GM10248 (cell line): ENCODE measurements around the gene CEACAM18.

Experiments used
- CTCF ChIA-PET: fragments of 300-600 bp; sonication (Branson Sonifier 250); formaldehyde crosslinking; extraction: SDS; loops from one replicate; lab custom pipeline; 2021; ENCODE audit warnings: antibody characterized with exemption; lab: Yijun Ruan, JAX
- POLR2A ChIA-PET: fragments of 350-650 bp; sonication (Branson Sonifier 250); formaldehyde crosslinking; extraction: SDS; loops from one replicate; lab custom pipeline; 2020; ENCODE audit warnings: antibody characterized with exemption; lab: Yijun Ruan, JAX
- DNase-seq: peaks from one replicate; pipeline ENCODE4 v3.0.0; 2012; ENCODE audit errors: extremely low spot score
- CTCF ChIP-seq: IDR thresholded peaks from 2 replicates; pipeline ENCODE4 v1.5.1; 2012; ENCODE audit warnings: mild to moderate bottlenecking, low read depth; ENCODE audit errors: extremely low read depth, missing control alignments, control extremely low read depth

CEACAM18 gene

DNA sequence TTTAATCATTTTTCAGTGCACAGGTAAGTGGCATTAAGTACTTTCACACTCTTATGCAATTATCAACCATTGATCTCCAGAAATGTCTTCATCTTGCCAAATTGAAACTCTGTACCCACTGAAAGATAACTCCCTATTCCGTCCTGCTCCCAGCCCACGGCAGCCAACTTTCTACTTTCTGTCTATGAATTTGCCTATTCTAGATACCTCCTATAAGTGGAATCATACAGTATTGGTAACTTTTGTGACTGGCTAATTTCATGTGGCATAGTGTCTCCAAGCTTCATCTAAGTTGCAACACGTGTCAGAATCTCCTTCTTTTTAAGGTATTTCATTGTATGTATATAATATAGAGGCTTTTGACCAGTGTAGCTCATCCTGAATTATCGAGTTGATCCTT lies 5.7 kb upstream of the CEACAM18 start:
- ChIA-PET CTCF (interaction anchor here (0.6 to 11.7 kb wide), 37 partner anchors 11 to 765 kb away, joined by 3 to 250 read pairs (median 5); partner anchors contain the start of genes NKG7, SIGLEC10, SIGLEC14 and SIGLEC6), POLR2A (no interaction called here)
- no peak for DNase-seq
- peak; percentile 16 for TF ChIP-seq CTCF

GRCh38 chr19:51473009-51473707 lies 5.2 kb upstream of the CEACAM18 start:
- ChIA-PET CTCF (interaction anchor here (0.6 to 11.7 kb wide), 49 partner anchors 10 to 764 kb away, joined by 3 to 250 read pairs (median 4); partner anchors contain the start of genes NKG7, SIGLEC10, SIGLEC14 and SIGLEC6), POLR2A (no interaction called here)
- DNase-seq: peak; percentile 73
- peak; percentile 83 for TF ChIP-seq CTCF

GRCh38 chr19:51476164-51476563 lies 2.2 kb upstream of the CEACAM18 start:
- TF ChIP-seq CTCF: no peak
- CTCF ChIA-PET: interaction anchor here (0.6 to 11.7 kb wide), 5 partner anchors 16 to 185 kb away, joined by 3 to 250 read pairs (median 4); no protein-coding TSS in a partner anchor
- POLR2A ChIA-PET: no interaction called here

DNA sequence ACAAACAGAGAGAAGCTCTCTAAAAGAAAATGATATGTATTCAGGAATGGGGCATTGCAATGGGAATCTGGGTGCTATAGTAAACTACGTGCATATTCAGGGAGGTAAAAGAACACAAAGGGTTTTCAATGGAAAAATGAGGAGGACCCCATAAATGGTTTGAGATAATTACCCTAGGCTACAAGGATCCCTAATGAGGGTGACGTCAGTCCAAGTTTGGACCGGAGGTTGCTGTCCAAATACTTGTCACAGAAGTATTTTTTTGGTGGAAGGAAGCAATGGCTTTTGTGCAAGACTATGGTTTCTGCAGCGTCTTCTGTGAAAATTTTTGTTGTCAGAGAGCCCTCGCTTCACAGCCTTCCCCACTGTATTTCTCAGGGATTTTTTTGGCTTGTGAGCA lies 995 bp upstream of the CEACAM18 start:
- no peak for TF ChIP-seq CTCF
- CTCF ChIA-PET: interaction anchor here (11.7 kb wide), 1 partner anchor 184 kb away, joined by 250 read pairs; no protein-coding TSS in a partner anchor
- DNase-seq: no peak
- POLR2A ChIA-PET: no interaction called here

More at GRCh38 chr19:51476164-51476563, 2.2 kb upstream of the CEACAM18 start:
- DNase-seq: no peak

GRCh38 chr19:51479531-51480331 lies 1.4 kb downstream of the CEACAM18 start:
- POLR2A ChIA-PET: no interaction called here
- DNase-seq: no peak
- no peak for TF ChIP-seq CTCF
- CTCF ChIA-PET: interaction anchor here (1.1 to 11.7 kb wide), 2 partner anchors 161 to 181 kb away, joined by 3 to 250 read pairs; no protein-coding TSS in a partner anchor

- ChIA-PET POLR2A (no interaction called here), CTCF (interaction anchor here (1.1 to 11.7 kb wide), 3 partner anchors 8 to 181 kb away, joined by 3 to 250 read pairs (median 36); no protein-coding TSS in a partner anchor)
- no peak for DNase-seq
- no peak for TF ChIP-seq CTCF
These were observed 2.3 kb downstream of the CEACAM18 start for GRCh38 chr19:51480590-51480989.
